PC-9 (cell line): ENCODE measurements around the gene SLC6A6. TPM values are rescaled to one million over a fixed set of nuclear protein-coding genes. Genes with fewer than 3 reads are reported as not detected.

Source experiments
- BruUV-seq: library from RNA; stranded (reverse); fragments of 400-500 nt; replicated peaks from 2 replicates; lab custom pipeline; 2021; lab: Mats Ljungman, UMichigan
- CTCF ChIA-PET: fragments of 300-600 bp; sonication (Branson Sonifier 250); formaldehyde crosslinking; loops from one replicate; lab custom pipeline; 2022; ENCODE audit warnings: antibody characterized with exemption; lab: Charles Lee
- POLR2A ChIA-PET: fragments of 300-600 bp; sonication (Branson Sonifier 250); formaldehyde crosslinking; loops from one replicate; lab custom pipeline; 2022; ENCODE audit warnings: antibody characterized with exemption; ENCODE audit not compliant: unreplicated experiment; lab: Charles Lee
- DNase-seq, 2 experiments: peaks; one replicate each; pipeline versions ENCODE4 v3.0.0 to v3.0.0-alpha.2; 2015 to 2022; ENCODE audit warnings: mixed read lengths in 1 of 2
- H2AFZ ChIP-seq: fragments of 200-600 bp; sonication (generic); 2 replicates; pipeline ENCODE4 v1.8.1; 2017; ENCODE audit warnings: antibody characterized with exemption
- H3F3A ChIP-seq: fragments of 200-600 bp; sonication (generic); 2 replicates; pipeline ENCODE4 v1.8.1; 2017; ENCODE audit warnings: antibody characterized with exemption, mild to moderate bottlenecking, low read depth; ENCODE audit not compliant: insufficient read depth
- H3K27ac ChIP-seq: fragments of 200-600 bp; sonication (generic); 2 replicates; pipeline ENCODE4 v1.6.1; 2016; ENCODE audit warnings: mixed run types
- H3K27me3 ChIP-seq: fragments of 200-600 bp; sonication (generic); 2 replicates; pipeline ENCODE4 v1.6.1; 2016; ENCODE audit warnings: low read depth, mixed run types; ENCODE audit not compliant: insufficient read depth
- H3K36me3 ChIP-seq: fragments of 200-600 bp; sonication (generic); 2 replicates; pipeline ENCODE4 v1.6.1; 2016; ENCODE audit warnings: low read depth, mixed run types
- H3K4me1 ChIP-seq: fragments of 200-600 bp; sonication (generic); replicated peaks from 2 replicates; pipeline ENCODE4 v1.6.1; 2016; ENCODE audit warnings: mixed run types; ENCODE audit not compliant: insufficient read depth
- H3K4me2 ChIP-seq: fragments of 200-600 bp; sonication (generic); 2 replicates; pipeline ENCODE4 v1.6.1; 2017; ENCODE audit warnings: mixed run types
- H3K4me3 ChIP-seq: fragments of 200-600 bp; sonication (generic); 2 replicates; pipeline ENCODE4 v1.6.1; 2016; ENCODE audit warnings: mixed run types
- H3K79me2 ChIP-seq: fragments of 200-600 bp; sonication (generic); 2 replicates; pipeline ENCODE4 v1.6.1; 2017; ENCODE audit warnings: low read depth, mixed run types
- H3K9me2 ChIP-seq: fragments of 200-600 bp; sonication (generic); 2 replicates; pipeline ENCODE4 v1.8.1; 2017; ENCODE audit warnings: mild to moderate bottlenecking; ENCODE audit not compliant: insufficient read depth
- H3K9me3 ChIP-seq: fragments of 200-600 bp; sonication (generic); 2 replicates; pipeline ENCODE4 v1.8.1; 2016; ENCODE audit warnings: low read depth; ENCODE audit not compliant: insufficient read depth
- H4K20me1 ChIP-seq: fragments of 200-600 bp; sonication (generic); 2 replicates; pipeline ENCODE4 v1.8.1; 2017; ENCODE audit not compliant: insufficient read depth
- CTCF ChIP-seq: fragments of 200-600 bp; sonication (generic); conservative IDR thresholded peaks from 2 replicates; pipeline ENCODE4 v1.6.1; 2017; ENCODE audit warnings: mixed run types, antibody characterized with exemption, mild to moderate bottlenecking, moderate library complexity
- EZH2 ChIP-seq: fragments of 200-600 bp; sonication (generic); IDR thresholded peaks from 2 replicates; pipeline ENCODE4 v1.8.0; 2017; ENCODE audit warnings: antibody characterized with exemption, low read depth
- intact Hi-C: fragments of 100-400 bp; cut with micrococcal nuclease; formaldehyde crosslinking; loops from one replicate; pipeline ENCODE4 v1.10.0; 2022; ENCODE audit not compliant: unreplicated experiment
- total RNA-seq: library from RNA; stranded (reverse); gene quantifications from 2 replicates; pipeline ENCODE4 v1.2.3, GENCODE V29; 2021

Gene SLC6A6
- total RNA-seq, 1 experiment from 2014 or later: 122 TPM

- H3K4me2 ChIP-seq: peak overlapping the region; percentile 42
- H3K27me3 ChIP-seq: no peaks in the 10 kb centered on the region
- H2AFZ ChIP-seq: no peak overlapping the region
- TF ChIP-seq EZH2: no peak
- TF ChIP-seq CTCF: no peak
- H3K4me3 ChIP-seq: no peak overlapping the region
- no peaks in the 10 kb centered on the region for H3K9me2 ChIP-seq
- no TSS peak for BruUV-seq
- H3K9me3 ChIP-seq: no peaks in the 10 kb centered on the region
- POLR2A ChIA-PET: no interaction called here
- H3K4me1 ChIP-seq: peaks cover 17% of the 10 kb centered on the region
- peak overlapping the region; percentile 72 for H3K27ac ChIP-seq
- no peak for DNase-seq
- CTCF ChIA-PET: interaction anchor here (0.5 kb wide), 1 partner anchor 9 kb away, joined by 4 read pairs; no protein-coding TSS in a partner anchor
- H4K20me1 ChIP-seq: no peaks in the 10 kb centered on the region
- peaks cover 29% of the 10 kb centered on the region for H3F3A ChIP-seq
- peaks cover 8% of the 10 kb centered on the region; the same call in 1 of the 2 replicates for H3K36me3 ChIP-seq
- no peaks in the 10 kb centered on the region for H3K79me2 ChIP-seq
- intact Hi-C loops: no loop called here
These were observed 89.2 kb downstream of the SLC6A6 start for GRCh38 chr3:14491396-14492190.

- CTCF ChIA-PET: interaction anchor here (1.1 kb wide), 1 partner anchor 290 kb away, joined by 6 read pairs; no protein-coding TSS in a partner anchor
- no peak overlapping the region for H3K4me2 ChIP-seq
- intact Hi-C loops: no loop called here
- no peak overlapping the region for H2AFZ ChIP-seq
- no peaks in the 10 kb centered on the region for H3K27me3 ChIP-seq
- H3K4me3 ChIP-seq: no peak overlapping the region
- no peak for DNase-seq
- no peak for TF ChIP-seq CTCF
- TF ChIP-seq EZH2: no peak
- no peaks in the 10 kb centered on the region for H3K9me2 ChIP-seq
- H3K9me3 ChIP-seq: no peaks in the 10 kb centered on the region
- POLR2A ChIA-PET: interaction anchor here (0.6 kb wide), 1 partner anchor 849 kb away, joined by 5 read pairs; no protein-coding TSS in a partner anchor
- H3F3A ChIP-seq: peaks cover 27% of the 10 kb centered on the region
- H4K20me1 ChIP-seq: no peaks in the 10 kb centered on the region
- no peaks in the 10 kb centered on the region for H3K79me2 ChIP-seq
- no peak overlapping the region for H3K27ac ChIP-seq
- peaks cover 17% of the 10 kb centered on the region for H3K4me1 ChIP-seq
- H3K36me3 ChIP-seq: peaks cover 6% of the 10 kb centered on the region; the same call in 1 of the 2 replicates
- BruUV-seq: no TSS peak
These were observed 90.8 kb downstream of the SLC6A6 start for GRCh38 chr3:14492948-14493881.

- Histone ChIP-seq H3K9me2 (no peaks in the 10 kb centered on the region), H3K79me2 (no peaks in the 10 kb centered on the region), H3K36me3 (0 out of 2 replicates have a peak, but pooled peaks cover 3% of the 10 kb centered on the region), H3K27me3 (no peaks in the 10 kb centered on the region), H3K4me1 (peaks cover 16% of the 10 kb centered on the region), H3K9me3 (no peaks in the 10 kb centered on the region), H3K27ac (no peak overlapping the region), H2AFZ (no peak overlapping the region), H3K4me2 (no peak overlapping the region), H4K20me1 (no peaks in the 10 kb centered on the region), H3F3A (peaks cover 17% of the 10 kb centered on the region), H3K4me3 (no peak overlapping the region)
- POLR2A ChIA-PET: no interaction called here
- no TSS peak for BruUV-seq
- TF ChIP-seq CTCF (no peak), EZH2 (no peak)
- CTCF ChIA-PET: no interaction called here
- intact Hi-C loops: no loop called here
- DNase-seq: no peak
These were observed 92.0 kb downstream of the SLC6A6 start for GRCh38 chr3:14494279-14494972.
